GM21825 (cell line): Measurements from ENCODE around the gene SLC29A3.
A peak's percentile ranks its signal among the peaks of the same experiment; 100 is the strongest.

Experiments
- ATAC-seq: cut with Tn5 transposase; IDR thresholded peaks from one replicate; pipeline ENCODE4 v1.9.1; 2021; ENCODE audit warnings: mild to moderate bottlenecking, moderate library complexity; ENCODE audit not compliant: unreplicated experiment

Gene SLC29A3

DNA sequence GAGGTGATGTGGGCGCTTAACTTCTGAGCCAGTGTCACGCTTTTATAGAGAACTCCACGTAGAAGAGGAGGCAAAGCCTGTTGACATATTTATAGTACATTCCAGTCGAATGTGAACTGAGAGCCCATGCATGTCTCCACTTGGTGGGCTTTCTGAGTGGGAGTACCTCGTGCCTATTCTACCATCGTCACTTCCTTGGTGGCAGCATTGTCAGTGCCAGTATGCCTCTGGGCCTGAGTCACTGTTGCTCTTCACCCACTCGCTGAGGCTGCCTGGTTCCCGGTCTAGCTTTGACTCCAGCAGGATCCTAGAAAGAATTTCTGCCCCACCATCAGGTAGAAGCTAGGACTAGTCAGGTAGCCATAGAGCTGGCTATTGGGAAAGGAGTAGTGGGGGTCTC is 47.6 kb downstream of the SLC29A3 start:
- no peak for ATAC-seq

DNA sequence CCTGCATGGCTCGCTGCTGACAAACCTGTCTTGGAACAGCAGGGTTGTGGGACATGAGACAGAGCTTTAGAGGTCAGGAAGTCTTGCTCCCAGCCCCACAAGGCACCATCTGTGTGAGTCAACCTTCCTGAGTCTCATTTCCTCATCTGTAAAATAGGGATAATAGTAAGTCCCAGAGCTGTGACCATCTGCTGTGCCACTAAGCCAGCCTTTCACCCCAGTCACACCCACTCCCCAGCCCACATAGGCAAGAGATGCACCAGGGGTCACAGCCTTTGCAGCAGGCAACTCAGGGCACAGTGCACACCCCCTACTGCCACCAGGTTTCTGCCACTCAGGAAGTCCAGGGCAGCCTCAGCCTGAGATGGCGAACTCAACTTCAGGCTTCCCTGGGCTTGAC is 48.2 kb downstream of the SLC29A3 start:
- ATAC-seq = no peak

DNA sequence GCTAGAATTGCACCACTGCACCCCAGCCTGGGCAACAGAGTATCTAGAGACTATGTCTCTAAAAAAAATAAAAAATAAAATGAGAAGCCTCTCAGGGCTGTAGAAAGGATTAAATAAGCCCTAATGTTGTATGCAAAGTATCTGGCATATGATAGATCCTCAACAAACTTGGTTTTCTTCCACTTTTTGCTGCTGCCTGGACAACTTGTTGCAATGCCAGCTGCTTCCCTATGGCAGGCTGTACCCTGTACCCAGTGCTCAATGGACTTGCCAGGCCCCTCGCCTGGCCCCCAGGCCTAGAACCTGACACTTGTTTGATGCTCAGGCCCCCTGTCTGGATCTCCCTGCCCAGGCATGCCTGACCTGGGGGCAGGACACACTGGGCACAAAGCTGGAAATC is 49.1 kb downstream of the SLC29A3 start:
- no peak for ATAC-seq

DNA sequence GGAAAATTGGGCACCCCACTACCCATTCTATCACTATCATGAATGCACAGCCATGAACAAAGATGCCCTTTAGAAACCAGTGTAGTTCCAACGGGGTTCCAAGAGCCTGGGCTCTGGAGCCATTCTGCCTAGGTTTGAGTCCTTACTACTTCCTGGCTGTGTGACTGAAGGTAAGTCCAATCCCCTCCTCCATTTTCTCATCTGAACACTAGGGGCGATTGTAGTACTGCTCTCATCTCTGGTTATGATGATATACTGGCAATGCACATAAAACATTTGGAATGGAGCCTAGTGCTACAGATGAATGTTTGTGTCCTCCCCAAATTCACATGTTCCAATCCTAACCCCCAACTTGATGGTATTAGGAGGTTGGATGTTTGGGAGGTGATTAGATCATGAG is 49.6 kb downstream of the SLC29A3 start:
- no peak for ATAC-seq

DNA sequence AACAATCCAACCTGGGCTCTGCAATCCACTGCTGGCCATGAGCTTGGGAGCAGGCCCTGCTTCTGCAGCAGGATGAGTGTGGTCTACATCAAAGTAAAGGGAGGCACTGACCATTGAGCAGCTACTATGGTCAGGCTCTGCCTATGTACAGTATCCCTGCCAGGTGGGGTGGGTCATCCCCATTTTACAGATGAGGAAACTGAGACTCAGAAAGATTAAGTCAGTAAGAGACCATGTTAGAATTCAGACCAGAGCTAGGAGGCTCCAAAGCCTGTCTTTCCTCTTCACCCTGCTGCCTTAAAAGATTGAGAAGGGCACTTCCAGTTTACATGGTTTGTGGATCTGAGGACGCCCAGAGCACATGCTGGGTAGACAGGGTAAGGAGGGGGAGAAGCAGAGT is 50.5 kb downstream of the SLC29A3 start:
- no peak for ATAC-seq

DNA sequence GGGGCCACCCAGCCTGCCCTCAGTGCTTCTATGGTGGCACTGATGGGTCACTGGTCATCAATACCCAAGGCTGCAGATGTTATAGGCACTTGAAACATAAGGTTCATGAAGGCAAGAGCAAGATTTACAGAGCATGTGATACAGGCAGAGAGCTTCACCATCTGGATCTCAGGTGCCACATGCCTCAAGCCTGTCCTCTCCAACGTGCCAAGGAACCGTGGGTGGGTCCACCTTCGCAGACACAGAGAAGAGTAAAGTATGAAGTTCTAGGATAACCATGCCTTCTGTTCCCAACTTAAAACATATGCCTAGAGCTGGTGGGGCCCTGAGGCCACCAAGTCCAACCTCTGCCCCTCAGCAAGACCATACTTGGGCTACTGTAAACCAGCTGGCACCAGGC is 51.0 kb downstream of the SLC29A3 start:
- no peak for ATAC-seq

DNA sequence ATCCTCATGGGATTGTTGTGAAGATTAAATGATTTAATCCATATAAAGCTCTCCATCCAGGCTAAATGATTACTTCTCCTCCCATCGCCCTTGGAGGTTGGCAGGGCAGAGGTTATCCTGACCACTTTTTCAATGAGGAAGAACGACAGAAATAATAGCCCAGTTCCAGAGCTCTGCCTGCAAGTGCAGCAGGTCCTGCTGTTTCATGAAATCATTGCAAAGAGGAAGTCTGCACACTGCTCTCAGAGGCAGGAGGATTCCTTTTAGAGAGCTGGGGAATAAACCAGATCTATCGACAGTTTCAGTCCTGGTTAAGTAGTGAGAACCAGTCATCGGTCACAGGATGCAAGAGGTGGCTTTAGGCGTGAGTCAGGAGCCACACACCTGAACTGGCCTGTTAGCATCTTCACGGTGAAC is 52.7 kb downstream of the SLC29A3 start:
- peak; percentile 51 for ATAC-seq

DNA sequence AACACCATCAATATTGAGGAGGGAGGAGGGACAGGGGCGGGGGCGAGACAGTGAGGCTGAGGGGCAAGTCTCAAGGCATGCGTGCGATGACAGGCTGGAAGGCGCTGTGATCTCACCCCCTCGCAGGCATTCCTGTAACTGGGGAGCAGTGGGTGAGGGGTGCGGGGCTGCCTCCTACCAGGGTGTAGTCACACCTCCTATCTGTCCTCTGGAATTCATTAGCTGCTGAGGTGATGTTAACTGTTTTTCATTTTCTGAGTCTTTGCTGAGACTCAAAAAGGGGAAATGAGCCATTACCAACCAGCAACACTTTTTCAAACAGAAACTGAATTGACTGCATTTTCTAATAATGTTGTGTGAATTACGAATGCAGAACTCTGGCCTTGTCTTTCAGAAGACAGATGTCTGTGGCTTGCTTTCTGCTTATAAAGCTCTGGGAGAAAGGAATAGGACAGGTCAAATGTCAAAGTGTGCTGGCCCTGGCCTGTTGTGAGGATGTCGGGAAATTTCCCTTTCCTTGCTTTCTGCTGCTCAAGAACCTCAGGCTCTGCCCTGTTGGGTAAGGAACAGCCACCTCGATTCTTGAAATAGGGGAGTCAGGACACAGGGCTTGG is 53.9 kb downstream of the SLC29A3 start:
- peak; percentile 42 for ATAC-seq

DNA sequence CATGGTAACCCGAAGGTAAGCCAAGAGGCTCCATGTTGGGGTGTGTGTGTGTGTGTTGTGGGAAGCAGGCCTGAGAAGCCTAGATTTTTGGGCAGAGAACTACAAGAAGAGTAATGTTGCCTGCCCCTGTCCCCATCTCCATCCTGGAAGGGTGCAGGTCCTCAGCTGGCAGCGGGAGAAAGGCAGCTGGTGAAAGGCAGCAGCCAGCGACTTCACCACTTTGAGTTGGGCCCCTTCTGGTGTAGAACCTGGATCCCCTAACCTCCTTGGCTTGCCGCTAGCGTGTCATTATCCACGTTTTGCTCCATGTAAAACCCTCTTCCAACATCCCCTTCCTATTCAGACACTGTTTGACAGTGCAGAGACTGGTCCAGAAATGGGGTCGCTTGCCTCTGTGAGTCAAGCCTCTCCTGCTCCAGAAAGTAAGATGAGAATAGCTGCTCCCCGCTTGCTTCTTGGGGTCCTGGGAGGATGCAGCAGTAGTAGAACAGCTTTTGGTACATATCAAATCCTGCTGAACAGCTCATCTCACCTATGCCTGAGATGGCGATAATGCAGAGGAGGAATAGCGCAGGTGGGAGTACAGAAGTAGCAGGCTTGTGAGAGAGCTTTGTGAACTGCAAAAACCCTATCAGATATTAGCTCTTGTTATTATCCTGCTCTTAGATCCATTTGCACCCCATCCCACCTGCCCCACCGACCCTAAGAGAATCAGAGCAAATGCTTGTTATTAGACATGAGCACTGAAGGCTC is 55.6 kb downstream of the SLC29A3 start:
- no peak for ATAC-seq

DNA sequence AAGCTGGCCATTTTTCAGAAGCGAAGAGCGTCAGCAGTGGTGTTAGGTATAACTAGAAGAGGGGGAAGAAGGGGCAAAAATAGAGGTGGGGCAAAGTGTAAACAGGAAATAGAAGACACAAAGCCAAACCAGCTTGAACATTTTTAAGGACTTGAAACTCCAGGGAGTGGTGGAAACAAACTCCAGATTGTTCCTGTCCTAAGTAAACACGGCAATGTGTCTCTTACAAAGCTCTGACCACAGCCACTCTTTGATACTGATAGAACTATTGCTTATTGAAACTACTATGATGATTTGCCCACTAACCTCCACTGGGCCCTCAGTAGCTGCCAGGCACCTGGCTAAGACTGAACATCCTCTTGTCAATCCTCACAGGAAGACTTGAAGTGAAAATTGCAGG is 56.9 kb downstream of the SLC29A3 start:
- ATAC-seq = no peak

DNA sequence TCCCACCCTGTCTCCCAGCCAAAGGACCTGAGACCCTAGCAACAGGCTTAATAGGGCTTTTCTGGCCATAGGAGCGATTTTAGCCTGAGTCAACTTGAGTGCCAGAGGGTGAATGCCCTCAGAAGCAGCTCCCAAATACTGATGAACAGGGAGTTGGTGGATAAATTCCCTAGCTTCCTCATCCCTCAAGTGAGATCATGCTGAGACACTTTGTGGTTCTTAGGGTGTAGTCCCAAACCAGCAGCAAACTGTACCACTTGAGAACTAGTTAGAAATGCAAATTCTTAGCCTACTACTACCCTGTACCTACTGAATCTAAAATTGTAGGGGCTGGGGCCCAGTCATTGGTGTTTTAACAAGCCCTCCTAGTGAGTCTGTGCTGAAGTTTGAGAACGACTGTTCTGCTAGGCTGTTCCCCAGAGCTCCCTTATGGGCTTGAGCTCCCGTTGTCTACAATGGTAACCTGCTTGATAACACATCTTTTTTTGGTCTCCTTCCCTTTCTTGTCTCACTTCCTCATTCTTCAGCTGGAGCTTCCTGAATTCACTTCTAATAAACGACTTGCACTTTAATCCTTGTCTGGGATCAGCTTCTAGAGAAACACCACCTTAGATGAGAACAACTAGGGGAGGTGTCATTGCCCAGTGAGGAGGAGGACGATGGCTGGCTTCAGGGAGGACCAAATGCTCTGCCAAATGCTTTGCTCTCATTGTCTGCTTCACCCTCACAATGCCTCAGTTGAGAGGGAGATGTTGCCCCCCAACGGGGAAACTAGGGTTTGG is 59.5 kb downstream of the SLC29A3 start:
- no peak for ATAC-seq

DNA sequence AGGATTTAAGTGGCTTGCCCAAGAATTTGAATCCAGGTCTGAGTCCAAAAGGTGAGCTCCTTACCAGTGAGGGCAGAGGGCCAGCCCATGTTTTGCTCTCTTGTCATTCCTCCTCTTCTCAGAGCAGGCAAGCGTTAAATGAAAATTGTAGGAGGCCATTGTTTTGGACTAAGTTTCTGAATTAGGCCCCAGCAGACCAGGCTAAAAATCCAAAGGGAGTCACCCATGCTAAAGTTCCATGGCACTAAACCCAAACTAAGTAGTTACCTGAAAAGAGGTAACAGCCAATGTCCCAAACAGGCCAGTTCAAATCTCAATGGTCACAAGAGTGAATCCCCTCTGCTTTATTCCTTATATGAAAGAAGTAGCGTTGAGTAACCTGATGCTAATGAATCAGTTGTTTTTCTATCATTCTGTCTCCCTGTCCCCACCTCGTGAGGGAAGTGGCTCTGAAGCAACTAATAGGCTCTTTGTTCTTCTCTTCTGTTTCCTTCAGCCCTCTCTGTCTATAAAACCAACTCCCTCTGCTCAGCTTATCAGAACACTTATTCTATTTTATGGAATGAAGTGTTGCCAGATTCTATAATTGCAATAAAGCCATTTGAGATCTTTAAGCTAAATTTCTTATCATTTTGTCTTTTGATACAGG is 60.2 kb downstream of the SLC29A3 start:
- ATAC-seq = no peak

DNA sequence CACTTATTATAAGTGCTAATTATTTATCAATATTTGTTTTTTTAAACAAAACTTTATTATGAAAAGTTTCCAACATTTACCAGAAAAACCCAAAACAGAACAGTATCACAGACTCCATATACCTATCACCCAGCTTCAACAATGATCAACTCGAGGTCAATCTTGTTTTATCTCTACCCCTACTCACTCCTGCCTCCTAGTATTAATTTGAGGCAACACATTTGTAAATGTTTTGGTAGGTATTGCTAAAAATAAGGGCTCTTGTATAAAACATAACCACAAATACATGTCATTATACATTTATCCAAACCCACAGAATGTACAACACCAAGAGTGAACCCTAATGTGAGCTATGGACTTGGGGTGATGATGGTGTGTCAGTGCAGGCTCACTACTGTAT is 61.8 kb downstream of the SLC29A3 start:
- no peak for ATAC-seq

DNA sequence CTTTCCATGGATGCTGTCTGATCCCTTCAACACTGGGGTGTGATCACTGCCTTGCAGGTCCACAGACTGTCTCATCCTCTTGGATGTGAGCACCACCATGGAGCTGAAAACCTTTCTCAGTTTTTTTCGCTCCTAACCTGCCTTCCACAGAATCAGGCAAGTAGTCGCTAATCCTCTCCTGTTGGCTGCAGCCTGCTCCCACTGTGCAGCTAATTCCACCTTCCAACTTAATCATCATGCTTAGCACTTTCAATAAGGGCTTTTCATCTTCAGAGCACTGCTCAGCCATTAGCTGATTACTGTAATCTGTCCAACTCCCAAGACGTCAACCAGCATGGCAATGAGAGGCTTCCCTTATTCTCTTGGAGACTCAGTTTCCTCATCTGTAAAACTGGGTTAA is 62.6 kb downstream of the SLC29A3 start:
- no peak for ATAC-seq

DNA sequence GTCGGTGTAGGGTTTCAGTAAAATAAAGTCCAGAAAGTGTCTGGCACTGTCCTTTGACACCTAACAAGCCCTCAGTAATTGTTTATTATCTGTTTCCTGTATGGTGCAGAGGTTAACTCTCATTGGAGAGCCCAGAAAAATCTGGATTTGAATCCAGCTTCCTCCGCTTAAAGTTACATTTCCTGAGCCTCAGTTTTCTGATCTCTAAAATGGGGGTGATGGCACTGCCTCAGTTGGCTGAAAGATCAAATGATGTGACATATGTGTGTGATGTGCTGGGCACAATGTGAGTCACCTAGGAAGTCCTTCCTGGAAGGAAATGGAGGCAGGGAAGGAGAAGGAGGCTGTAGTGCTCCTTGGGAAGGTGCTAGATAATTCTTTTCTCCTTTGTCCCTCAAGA is 63.0 kb downstream of the SLC29A3 start:
- ATAC-seq = no peak

DNA sequence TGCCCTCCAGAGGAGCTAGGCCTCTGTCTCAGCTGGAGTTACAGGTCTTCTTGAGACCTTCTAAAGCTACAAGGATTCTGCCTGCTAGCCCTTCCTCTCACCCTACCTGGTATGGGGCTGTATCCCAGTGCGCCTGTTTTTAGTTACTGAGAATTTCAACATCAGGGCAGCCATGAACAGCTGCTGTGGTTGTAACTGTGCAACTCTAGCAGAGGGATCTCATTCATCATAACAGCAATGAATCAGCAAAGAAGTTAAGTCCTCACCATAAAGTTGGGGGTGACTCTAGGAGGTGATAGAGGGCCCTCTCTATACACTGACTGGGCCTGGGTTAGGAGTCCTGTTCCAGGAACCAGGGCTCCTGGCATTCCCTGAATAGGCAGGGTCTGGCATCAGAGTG is 63.7 kb downstream of the SLC29A3 start:
- no peak for ATAC-seq

DNA sequence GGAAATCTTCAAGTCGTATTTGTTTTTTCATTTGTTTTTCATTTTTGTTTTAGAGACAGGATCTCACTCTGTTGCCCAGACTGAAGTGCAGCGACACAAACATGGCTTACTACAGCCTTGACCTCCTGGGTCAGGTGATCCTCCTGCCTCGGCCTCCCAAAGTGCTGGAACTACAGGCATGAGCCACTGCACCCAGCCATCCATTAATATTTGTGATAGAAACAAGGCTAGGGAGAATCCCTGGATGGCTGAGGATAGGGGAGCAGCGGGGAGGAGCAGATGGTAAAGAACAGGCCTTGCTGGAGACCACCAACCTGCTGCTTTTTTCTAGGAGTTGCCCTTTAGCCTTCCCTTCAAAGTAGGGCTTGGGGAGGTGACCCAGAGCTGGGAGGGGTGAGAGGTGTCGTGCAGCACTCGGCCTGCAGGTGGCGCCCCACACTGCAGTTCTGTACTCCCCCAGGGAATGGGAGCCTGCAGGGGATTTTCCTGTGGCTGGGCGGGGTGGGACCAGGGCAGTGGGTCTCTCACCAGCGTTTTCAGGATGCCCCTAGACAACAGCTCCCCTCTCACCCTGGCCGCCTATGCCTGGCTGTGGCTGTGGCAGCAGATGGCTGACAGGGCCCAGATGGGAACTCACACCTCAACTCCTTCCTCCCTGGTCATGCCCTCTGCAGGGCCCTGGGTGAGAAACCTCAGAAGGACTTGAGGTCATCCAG is 65.1 kb downstream of the SLC29A3 start:
- ATAC-seq = no peak

DNA sequence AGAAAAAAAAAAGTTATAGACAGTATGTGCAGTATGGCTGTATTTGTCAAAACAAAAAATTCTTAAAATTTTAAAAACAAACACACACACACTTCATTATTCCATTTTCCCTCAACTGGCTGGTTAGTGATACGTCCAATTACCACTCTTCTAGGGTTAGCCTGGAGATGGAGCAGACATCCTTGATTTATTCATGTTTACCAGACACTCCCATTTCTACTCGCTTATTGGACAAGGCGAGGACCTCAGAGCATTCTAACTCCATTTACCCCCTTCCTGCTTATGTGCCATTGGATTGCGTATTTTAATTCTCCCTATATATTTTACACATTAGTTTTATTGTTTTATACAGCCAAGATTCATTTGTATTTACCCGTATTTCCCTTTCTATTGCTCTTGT is 69.1 kb downstream of the SLC29A3 start:
- ATAC-seq = no peak

DNA sequence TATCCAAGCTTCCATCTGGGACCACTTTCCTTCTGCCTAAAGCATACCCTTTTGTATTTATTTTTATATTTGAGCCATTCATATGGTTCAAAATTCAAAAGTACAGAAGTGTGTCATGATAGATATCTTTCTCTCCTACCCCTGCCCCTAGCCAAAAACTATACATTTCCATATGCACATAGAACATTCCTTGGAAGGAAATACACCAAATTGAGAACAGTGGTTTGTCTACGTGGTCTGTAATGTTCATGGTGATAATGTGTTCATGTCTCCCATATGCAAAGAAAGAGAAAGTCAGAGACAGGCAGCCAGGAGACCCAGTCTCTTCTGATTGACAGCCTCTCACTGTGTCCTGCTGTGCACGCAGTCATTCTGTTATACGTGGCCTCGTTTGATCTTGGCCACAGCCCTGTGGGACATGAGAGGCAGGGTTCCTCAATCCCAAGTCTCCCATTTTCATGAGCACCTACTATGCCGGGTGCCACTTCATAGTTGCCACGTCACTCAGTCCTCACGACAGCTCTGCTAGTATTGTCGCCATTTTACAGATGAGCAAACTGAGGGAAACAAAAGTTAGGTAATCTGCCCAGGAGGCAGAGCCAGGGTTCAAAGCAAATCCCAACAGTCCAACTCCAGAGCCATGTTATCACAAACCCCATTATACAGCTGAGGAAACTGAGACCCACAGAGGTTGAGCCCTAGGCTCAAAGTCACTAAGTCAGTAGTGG is 69.7 kb downstream of the SLC29A3 start:
- no peak for ATAC-seq

DNA sequence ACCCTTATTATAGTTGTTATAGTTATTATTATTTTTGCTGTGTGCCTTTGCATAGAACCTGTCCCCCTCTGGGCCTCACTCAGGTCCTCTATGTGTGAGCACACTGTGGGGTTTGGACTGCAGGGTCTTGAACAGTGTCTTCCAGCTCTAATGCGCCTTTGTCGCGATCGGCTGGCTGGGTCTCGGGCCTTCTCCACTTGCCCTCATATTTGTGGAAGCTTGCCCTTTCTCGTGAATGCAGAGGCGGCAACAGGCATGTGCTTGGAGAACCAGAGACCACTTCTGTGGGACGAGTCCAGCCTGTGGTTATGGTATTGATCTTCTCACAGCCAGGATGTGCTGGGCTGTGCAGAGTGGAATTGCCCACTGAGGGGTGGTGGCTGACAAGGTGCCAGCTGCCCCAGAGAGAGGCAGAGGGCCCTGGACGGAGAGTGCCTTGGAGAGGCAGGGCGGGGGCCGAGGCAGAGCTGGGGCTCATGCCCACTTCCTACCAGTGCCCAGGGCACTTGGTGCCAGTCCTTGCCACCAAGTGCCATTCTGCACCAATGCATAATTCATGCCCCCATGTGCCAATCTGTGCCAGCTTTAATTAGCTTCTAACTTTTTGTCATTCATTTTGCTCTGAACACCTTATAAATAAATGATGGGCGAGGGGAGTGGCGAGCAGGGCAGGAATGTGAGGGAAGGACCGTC is 70.9 kb downstream of the SLC29A3 start:
- ATAC-seq = no peak
